HepG2 (cell line): ENCODE data around the gene PARP1. TPM values are rescaled to one million over a fixed set of nuclear protein-coding genes. Genes with fewer than 3 reads are reported as not detected.
A peak's percentile ranks its signal among the peaks of the same experiment; 100 is the strongest.

ENCODE experiments used
- ATAC-seq: fragments of 200-7000 bp; cut with Tn5 transposase; 3 replicates; pipeline ENCODE4 v1.9.1; 2020; ENCODE audit warnings: mild to moderate bottlenecking, moderate library complexity
- BruUV-seq: library from RNA; stranded (reverse); fragments of 400-500 nt; replicated peaks from 2 replicates; lab custom pipeline; 2021; lab: Mats Ljungman, UMichigan
- CTCF ChIA-PET: fragments of 300-600 bp; formaldehyde crosslinking; extraction: SDS; loops from one replicate; lab custom pipeline; 2021; ENCODE audit warnings: low total read pairs, inconsistent platforms, low intra/inter-chr PET ratio; lab: Yijun Ruan, JAX
- POLR2A ChIA-PET: fragments of 350-600 bp; sonication (Branson Sonifier 250); formaldehyde crosslinking; loops from one replicate; lab custom pipeline; 2020; ENCODE audit warnings: antibody characterized with exemption, inconsistent platforms; lab: Yijun Ruan, JAX
- DNase-seq: peaks from one replicate; pipeline ENCODE4 v3.0.0-alpha.2; 2015; ENCODE audit warnings: low spot score
- FAIRE-seq: peaks from 3 replicates; lab custom pipeline; 2011; peaks lifted over from hg19 to GRCh38; lab: Jason Lieb, UNC
- H2AFZ ChIP-seq: one replicate; pipeline ENCODE4 v1.6.1; 2011; ENCODE audit warnings: low read length, inconsistent platforms
- H3K27ac ChIP-seq: fragments of 300-600 bp; 3 replicates; pipeline ENCODE4 v1.8.0; 2011; ENCODE audit warnings: mixed run types, mild to moderate bottlenecking, mixed read lengths, low read length, inconsistent platforms; ENCODE audit not compliant: insufficient read depth; ENCODE audit errors: extremely low read length
- H3K27me3 ChIP-seq, 2 experiments: fragments of 200-600 bp in 1 of 2; 2 replicates in 1 of 2; 3 replicates in 1 of 2; pipeline versions ENCODE4 v1.6.0 to v1.8.0; 2011; ENCODE audit warnings: low read length in 2 of 2, mild to moderate bottlenecking in 2 of 2, moderate library complexity in 2 of 2, inconsistent platforms in 1 of 2; ENCODE audit not compliant: insufficient read depth in 2 of 2, control insufficient read depth in 1 of 2
- H3K36me3 ChIP-seq, 2 experiments: fragments of 200-600 bp in 1 of 2; replicated peaks in 1 of 2; 2 replicates in 1 of 2; 3 replicates in 1 of 2; pipeline versions ENCODE4 v1.5.1 to v1.8.0; 2011; ENCODE audit warnings: low read length in 2 of 2, inconsistent platforms in 1 of 2; ENCODE audit not compliant: insufficient read depth in 2 of 2, control insufficient read depth in 1 of 2
- H3K4me1 ChIP-seq: 2 replicates; pipeline ENCODE4 v1.5.1; 2012; ENCODE audit warnings: low read length, inconsistent platforms; ENCODE audit not compliant: insufficient read depth
- H3K4me2 ChIP-seq: 2 replicates; pipeline ENCODE4 v1.6.0; 2011; ENCODE audit warnings: low read depth, low read length, inconsistent platforms
- H3K4me3 ChIP-seq, 3 experiments: fragments of 200-600 bp in 1 of 3; sonication (generic), shearing (Covaris generic) in 1 of 3; replicated peaks in 1 of 3; 2 replicates each; pipeline ENCODE4 v1.5.1; 2011 to 2016; ENCODE audit warnings: low read length in 3 of 3, inconsistent platforms in 2 of 3, low read depth in 2 of 3, mild to moderate bottlenecking in 2 of 3, control low read depth in 1 of 3, mixed read lengths in 1 of 3; ENCODE audit not compliant: insufficient read depth in 1 of 3
- H3K79me2 ChIP-seq: one replicate; pipeline ENCODE4 v1.6.1; 2011; ENCODE audit warnings: low read length, inconsistent platforms; ENCODE audit not compliant: insufficient read depth
- H3K9ac ChIP-seq: 2 replicates; pipeline ENCODE4 v1.6.0; 2011; ENCODE audit warnings: mild to moderate bottlenecking, low read depth, low read length, inconsistent platforms; ENCODE audit not compliant: insufficient read depth
- H3K9me3 ChIP-seq: 2 replicates; pipeline ENCODE4 v1.5.1; 2012; ENCODE audit warnings: mild to moderate bottlenecking, low read length
- H4K20me1 ChIP-seq: 2 replicates; pipeline ENCODE4 v1.6.0; 2011; ENCODE audit warnings: inconsistent platforms, mild to moderate bottlenecking, low read length, moderate library complexity; ENCODE audit not compliant: insufficient read depth
- DDIT3 ChIP-seq: sonication (generic); formaldehyde crosslinking; IDR thresholded peaks from 2 replicates; pipeline ENCODE4 v1.4.0; 2020; ENCODE audit warnings: mild to moderate bottlenecking, missing genetic modification reagents
- DZIP1 ChIP-seq: sonication (generic); formaldehyde crosslinking; IDR thresholded peaks from 2 replicates; pipeline ENCODE4 v1.5.0; 2020; ENCODE audit warnings: mild to moderate bottlenecking, missing genetic modification reagents
- HNRNPLL ChIP-seq: fragments of 200-400 bp; formaldehyde crosslinking; IDR thresholded peaks from 2 replicates; pipeline ENCODE4 v1.6.1; 2017; ENCODE audit warnings: mild to moderate bottlenecking, low read depth, low read length; ENCODE audit not compliant: poor library complexity, severe bottlenecking
- NR2F6 ChIP-seq, 2 experiments: IDR thresholded peaks; 2 replicates each; pipeline ENCODE4 v1.6.1; 2016; ENCODE audit warnings: antibody characterized with exemption in 1 of 2, mild to moderate bottlenecking in 1 of 2
- SAP130 ChIP-seq: IDR thresholded peaks from 2 replicates; pipeline ENCODE4 v1.6.1; 2016; ENCODE audit warnings: low read depth
- SUZ12 ChIP-seq: fragments of 150-350 bp; IDR thresholded peaks from 2 replicates; pipeline ENCODE4 v1.6.1; 2014; ENCODE audit warnings: low read depth, low read length
- TFAP4 ChIP-seq: sonication (generic); IDR thresholded peaks from 2 replicates; pipeline ENCODE4 v1.6.1; 2016; ENCODE audit warnings: low read depth, borderline replicate concordance
- ZNF550 ChIP-seq: sonication (generic); formaldehyde crosslinking; IDR thresholded peaks from 2 replicates; pipeline ENCODE4 v1.4.0; 2020; ENCODE audit warnings: mild to moderate bottlenecking, missing genetic modification reagents, borderline replicate concordance
- ZNF598 ChIP-seq: sonication (generic); formaldehyde crosslinking; IDR thresholded peaks from 2 replicates; pipeline ENCODE4 v1.5.1; 2020; ENCODE audit warnings: mild to moderate bottlenecking, missing genetic modification reagents, borderline replicate concordance
- ZNF660 ChIP-seq: sonication (generic); formaldehyde crosslinking; IDR thresholded peaks from 2 replicates; pipeline ENCODE4 v1.5.1; 2020; ENCODE audit warnings: mild to moderate bottlenecking, low read depth, missing genetic modification reagents, borderline replicate concordance
- ZNF746 ChIP-seq: sonication (generic); formaldehyde crosslinking; IDR thresholded peaks from 2 replicates; pipeline ENCODE4 v1.8.0; 2022; ENCODE audit warnings: mild to moderate bottlenecking, missing genetic modification reagents
- WGBS: methylation state at CpG from one replicate; pipeline ENCODE4 v1.1.6; 2017; ENCODE audit warnings: low lambda C conversion rate; 5-methylcytosine and 5-hydroxymethylcytosine counted together
- in situ Hi-C: cut with HindIII; loops from 2 replicates; pipeline ENCODE4 v1.10.0; 2017; ENCODE audit warnings: low pct_unique_long_range_greater_than_20kb; ENCODE audit not compliant: extremely low pct_ligation_motif_present
- intact Hi-C: fragments of 100-400 bp; cut with micrococcal nuclease; formaldehyde crosslinking; loops from one replicate; pipeline ENCODE4 v1.10.0; 2022; ENCODE audit not compliant: unreplicated experiment
- polyA plus RNA-seq, 8 experiments: library from polyadenylated mRNA; depleted of rRNA in 3 of 8; stranded (reverse) in 7 of 8; unstranded in 1 of 8; fragments of >200 nt; fragmentation: Illumina TruSeq in 4 of 8; extraction: Trizol in 4 of 8; gene quantifications; 2 replicates each; pipeline versions ENCODE4 v1.2.1 to v1.2.3, GENCODE V29; 2011 to 2016; ENCODE audit warnings: low read depth in 4 of 8, missing spikeins in 1 of 8, mixed read lengths in 1 of 8; ENCODE audit not compliant: insufficient read depth in 1 of 8
- total RNA-seq, 5 experiments: library from RNA; depleted of rRNA; stranded (reverse); fragments of >200 nt; fragmentation: Illumina TruSeq; extraction: Trizol; gene quantifications; 2 replicates each; pipeline ENCODE4 v1.2.3, GENCODE V29; 2016; ENCODE audit warnings: low read depth in 1 of 5

PARP1 gene
- total and polyA plus RNA-seq, 2 of the 13 experiments (the other 11 are each of a cell fraction or from before 2014, with no cell fraction given): 50.1 to 85.2 TPM

GRCh38 chr1:226404904-226405222 is 3.0 kb downstream of the PARP1 start:
- ChIA-PET POLR2A (interaction anchor here (1.6 kb wide), 1 partner anchor 8 kb away, joined by 3 read pairs; no protein-coding TSS in a partner anchor), CTCF (no interaction called here)
- in situ Hi-C loops (no loop called here), intact Hi-C loops (no loop called here)
- Histone ChIP-seq H2AFZ (no peak overlapping the region), H3K36me3 (peaks cover 5 to 30% of the 10 kb centered on the region in 2 experiments; a peak in 4 of 5 replicates), H4K20me1 (peaks cover 10% of the 10 kb centered on the region), H3K79me2 (peaks cover 42% of the 10 kb centered on the region), H3K9ac (no peak overlapping the region), H3K27me3 (no peaks in the 10 kb centered on the region), H3K4me3 (peak overlapping the region in 1 of 3 experiments; percentile 33; a peak in 2 of 6 replicates), H3K4me1 (peaks cover 55% of the 10 kb centered on the region), H3K27ac (no peak overlapping the region), H3K9me3 (no peaks in the 10 kb centered on the region), H3K4me2 (peak overlapping the region; percentile 86)
- no peak for TF ChIP-seq ZNF550
- TF ChIP-seq HNRNPLL: no peak
- no peak for TF ChIP-seq DDIT3 (CRISPR knock-in tag)
- no peak for TF ChIP-seq TFAP4
- TF ChIP-seq NR2F6 (IDR thresholded peaks at IDR 0.05): no peak
- TF ChIP-seq NR2F6 (CRISPR knock-in tag; IDR thresholded peaks at IDR 0.05): no peak
- TF ChIP-seq SAP130: no peak
- no peak for TF ChIP-seq ZNF598
- TF ChIP-seq DZIP1 (CRISPR knock-in tag): no peak
- TF ChIP-seq ZNF660 (CRISPR knock-in tag): no peak
- TF ChIP-seq ZNF746 (CRISPR knock-in tag): no peak
- TF ChIP-seq SUZ12: no peak
- no peak for ATAC-seq
- DNase-seq: no peak
- FAIRE-seq: no peak
- no TSS peak for BruUV-seq
- WGBS: 60% methylated on average over 2 of the region's 2 CpGs
